HG03175 (cell line): ENCODE measurements around the gene NOD2.

Experiments used
- ATAC-seq: cut with Tn5 transposase; IDR thresholded peaks from one replicate; pipeline ENCODE4 v1.9.1; 2021; ENCODE audit warnings: mild to moderate bottlenecking, moderate library complexity; ENCODE audit not compliant: unreplicated experiment

Gene NOD2

GRCh38 chr16:50692999-50693781, at the start of gene NOD2:
NOD2 (plus strand) TSS chr16:50693606; CDS start chr16:50699496, 5,890 bp downstream.
- no peak for ATAC-seq

GRCh38 chr16:50644245-50644644, 49.2 kb upstream of the NOD2 start:
- no peak for ATAC-seq

GRCh38 chr16:50644729-50645128, 48.7 kb upstream of the NOD2 start:
- ATAC-seq: no peak

GRCh38 chr16:50645563-50646220, 47.7 kb upstream of the NOD2 start:
- ATAC-seq: no peak

- ATAC-seq: no peak
These were observed 47.1 kb upstream of the NOD2 start for GRCh38 chr16:50646345-50646744.

- no peak for ATAC-seq
These were observed 41.5 kb upstream of the NOD2 start for GRCh38 chr16:50651835-50652438.

GRCh38 chr16:50652836-50653425, 40.5 kb upstream of the NOD2 start:
- no peak for ATAC-seq

GRCh38 chr16:50653633-50654519, 39.5 kb upstream of the NOD2 start:
- no peak for ATAC-seq

GRCh38 chr16:50655558-50656055, 37.8 kb upstream of the NOD2 start:
- ATAC-seq: no peak

GRCh38 chr16:50657241-50657640, 36.2 kb upstream of the NOD2 start:
- ATAC-seq: no peak

GRCh38 chr16:50659806-50660205, 33.6 kb upstream of the NOD2 start:
- no peak for ATAC-seq

GRCh38 chr16:50662306-50662940, 31.0 kb upstream of the NOD2 start:
- no peak for ATAC-seq

GRCh38 chr16:50664270-50664669, 29.1 kb upstream of the NOD2 start:
- ATAC-seq: no peak

- no peak for ATAC-seq
These were observed 28.1 kb upstream of the NOD2 start for GRCh38 chr16:50665128-50665878.

- ATAC-seq: peak; percentile 91
These were observed 26.5 kb upstream of the NOD2 start for GRCh38 chr16:50666658-50667496.

GRCh38 chr16:50667497-50668367, 25.7 kb upstream of the NOD2 start:
- no peak for ATAC-seq

- ATAC-seq: no peak
These were observed 24.9 kb upstream of the NOD2 start for GRCh38 chr16:50668368-50669008.
